K562 (cell line): ENCODE data around the gene DCXR. TPM values are rescaled to one million over a fixed set of nuclear protein-coding genes. Genes with fewer than 3 reads are reported as not detected.

Experiments used
- ATAC-seq: fragments of 200-7000 bp; cut with Tn5 transposase; 3 replicates; pipeline ENCODE4 v1.9.1; 2020; ENCODE audit warnings: moderate library complexity
- BruUV-seq: library from RNA; stranded (reverse); fragments of 400-500 nt; replicated peaks from 2 replicates; lab custom pipeline; 2021; lab: Mats Ljungman, UMichigan
- CTCF ChIA-PET: fragments of 300-600 bp; formaldehyde crosslinking; extraction: SDS; loops from one replicate; lab custom pipeline; 2021; ENCODE audit warnings: low intra/inter-chr PET ratio; lab: Yijun Ruan, JAX
- POLR2A ChIA-PET: fragments of 300-600, 350-650 bp; sonication (Branson Sonifier 250); formaldehyde crosslinking; extraction: SDS; loops from one replicate; lab custom pipeline; 2021; ENCODE audit warnings: antibody characterized with exemption, inconsistent platforms; lab: Yijun Ruan, JAX
- DNase-seq, 4 experiments: peaks; one replicate each; pipeline versions ENCODE4 v3.0.0 to v3.0.0-alpha.2; 2011 to 2018; ENCODE audit warnings: low spot score in 3 of 4, mixed read lengths in 3 of 4; ENCODE audit errors: extremely low read depth in 1 of 4
- FAIRE-seq: peaks from 2 replicates; lab custom pipeline; 2011; peaks lifted over from hg19 to GRCh38; lab: Jason Lieb, UNC
- H2AFZ ChIP-seq: 2 replicates; pipeline ENCODE4 v1.6.0; 2011; ENCODE audit warnings: low read depth, low read length, control low read depth, inconsistent platforms
- H3K27ac ChIP-seq: fragments of 200-600 bp; 3 replicates; pipeline ENCODE4 v1.8.0; 2011; ENCODE audit warnings: low read depth, mild to moderate bottlenecking, control low read depth, inconsistent platforms, low read length, moderate library complexity, mixed read lengths; ENCODE audit errors: extremely low read depth
- H3K27me3 ChIP-seq, 2 experiments: fragments of 300-600 bp in 1 of 2; 2 replicates in 1 of 2; 3 replicates in 1 of 2; pipeline versions ENCODE4 v1.6.0 to v1.8.0; 2011; ENCODE audit warnings: inconsistent platforms in 2 of 2, low read length in 2 of 2, mild to moderate bottlenecking in 1 of 2, mixed read lengths in 1 of 2, moderate library complexity in 1 of 2; ENCODE audit not compliant: control insufficient read depth in 2 of 2, insufficient read depth in 2 of 2
- H3K36me3 ChIP-seq: fragments of 300-600 bp; 3 replicates; pipeline ENCODE4 v1.8.0; 2011; ENCODE audit warnings: mild to moderate bottlenecking, low read length, inconsistent platforms; ENCODE audit not compliant: control insufficient read depth, insufficient read depth
- H3K4me1 ChIP-seq, 2 experiments: fragments of 200-600 bp in 1 of 2; replicated peaks in 1 of 2; 2 replicates in 1 of 2; 3 replicates in 1 of 2; pipeline versions ENCODE4 v1.5.1 to v1.8.0; 2011; ENCODE audit warnings: inconsistent platforms in 2 of 2, low read length in 2 of 2, mild to moderate bottlenecking in 1 of 2, mixed read lengths in 1 of 2, moderate library complexity in 1 of 2; ENCODE audit not compliant: control insufficient read depth in 2 of 2, insufficient read depth in 2 of 2
- H3K4me2 ChIP-seq: 2 replicates; pipeline ENCODE4 v1.6.1; 2011; ENCODE audit warnings: low read length, control low read depth, inconsistent platforms, mixed read lengths; ENCODE audit not compliant: insufficient read depth
- H3K4me3 ChIP-seq: fragments of 200-600 bp; sonication (generic), shearing (Covaris generic); 2 replicates; pipeline ENCODE4 v1.5.1; 2016; ENCODE audit warnings: control low read depth, inconsistent platforms
- H3K79me2 ChIP-seq: fragments of 200-600 bp; 3 replicates; pipeline ENCODE4 v1.8.0; 2011; ENCODE audit warnings: low read length, inconsistent platforms; ENCODE audit not compliant: control insufficient read depth, insufficient read depth
- H3K9ac ChIP-seq, 2 experiments: 2 replicates each; pipeline versions ENCODE4 v1.6.0 to v1.6.1; 2011; ENCODE audit warnings: low read depth in 2 of 2, low read length in 2 of 2, control low read depth in 1 of 2, inconsistent platforms in 1 of 2, mild to moderate bottlenecking in 1 of 2, mixed read lengths in 1 of 2; ENCODE audit not compliant: insufficient read depth in 1 of 2
- H3K9me1 ChIP-seq: one replicate; pipeline ENCODE4 v1.6.0; 2011; ENCODE audit warnings: inconsistent platforms, mild to moderate bottlenecking, low read length, moderate library complexity; ENCODE audit not compliant: control insufficient read depth, insufficient read depth
- H3K9me3 ChIP-seq: replicated peaks from 2 replicates; pipeline ENCODE4 v1.5.1; 2011; ENCODE audit warnings: low read depth, low read length, inconsistent platforms; ENCODE audit not compliant: control insufficient read depth, insufficient read depth
- H4K20me1 ChIP-seq: replicated peaks from 2 replicates; pipeline ENCODE4 v1.6.1; 2011; ENCODE audit warnings: low read length, inconsistent platforms, mixed read lengths; ENCODE audit not compliant: control insufficient read depth, insufficient read depth
- ELK1 ChIP-seq: sonication (generic); formaldehyde crosslinking; IDR thresholded peaks from 2 replicates; pipeline ENCODE4 v1.8.1; 2022; ENCODE audit warnings: missing genetic modification reagents
- FOXK1 ChIP-seq: sonication (generic); formaldehyde crosslinking; IDR thresholded peaks from 2 replicates; pipeline ENCODE4 v1.8.0; 2022; ENCODE audit warnings: missing genetic modification reagents, mild to moderate bottlenecking, borderline replicate concordance
- HSF4 ChIP-seq: fragments of 250-450 bp; sonication (Bioruptor Pico); IDR thresholded peaks from 2 replicates; pipeline ENCODE4 v2.1.2; 2022; ENCODE audit warnings: mild to moderate bottlenecking, moderate library complexity, borderline replicate concordance
- KAT8 ChIP-seq: fragments of 450-650 bp; IDR thresholded peaks from 2 replicates; pipeline ENCODE4 v1.6.1; 2016; ENCODE audit warnings: low read depth, mild to moderate bottlenecking
- PATZ1 ChIP-seq: fragments of 250-450 bp; sonication (Bioruptor Pico); IDR thresholded peaks from 2 replicates; pipeline ENCODE4 v1.5.0; 2020; ENCODE audit warnings: mild to moderate bottlenecking, borderline replicate concordance
- POU5F1 ChIP-seq: fragments of 150-350 bp; IDR thresholded peaks from 2 replicates; pipeline ENCODE4 v1.6.1; 2014; ENCODE audit warnings: borderline replicate concordance, low read length, low read depth, mild to moderate bottlenecking; ENCODE audit not compliant: partially characterized antibody
- RBFOX2 ChIP-seq: fragments of 200-400 bp; formaldehyde crosslinking; IDR thresholded peaks from 2 replicates; pipeline ENCODE4 v1.6.1; 2017; ENCODE audit warnings: low read depth, mild to moderate bottlenecking, low read length, moderate library complexity
- RBM34 ChIP-seq: fragments of 200-400 bp; formaldehyde crosslinking; IDR thresholded peaks from 2 replicates; pipeline ENCODE4 v1.6.1; 2018; ENCODE audit warnings: low read length, borderline replicate concordance; ENCODE audit not compliant: insufficient read depth
- TGIF2 ChIP-seq: sonication (generic); formaldehyde crosslinking; IDR thresholded peaks from 2 replicates; pipeline ENCODE4 v1.8.1; 2022; ENCODE audit warnings: mild to moderate bottlenecking, missing genetic modification reagents, moderate library complexity
- U2AF2 ChIP-seq: fragments of 200-400 bp; formaldehyde crosslinking; optimal IDR thresholded peaks from 2 replicates; pipeline ENCODE3; 2017; ENCODE audit warnings: low read depth, mild to moderate bottlenecking, low read length
- ZBTB12 ChIP-seq: fragments of 250-450 bp; sonication (Bioruptor Pico); IDR thresholded peaks from 2 replicates; pipeline ENCODE4 v1.4.0; 2020
- ZNF212 ChIP-seq: fragments of 450-650 bp; formaldehyde crosslinking; IDR thresholded peaks from 2 replicates; pipeline ENCODE4 v1.4.0; 2020; ENCODE audit warnings: mild to moderate bottlenecking
- ZNF277 ChIP-seq: fragments of 250-450 bp; sonication (Bioruptor Pico); IDR thresholded peaks from 2 replicates; pipeline ENCODE4 v1.8.0; 2022; ENCODE audit warnings: inconsistent platforms, mild to moderate bottlenecking, moderate library complexity, borderline replicate concordance
- WGBS: fragments of 100-300 bp; shearing (Covaris generic); methylation state at CpG from one replicate; pipeline ENCODE4 v1.1.6; 2016; ENCODE audit warnings: low coverage, mixed read lengths; ENCODE audit not compliant: insufficient coverage; ENCODE audit errors: missing lambda C conversion rate; 5-methylcytosine and 5-hydroxymethylcytosine counted together
- in situ Hi-C: fragments of 300-500 bp; cut with MboI; formaldehyde crosslinking; loops from 4 replicates; pipeline ENCODE4 v1.15.0; 2018; ENCODE audit warnings: inconsistent platforms, mixed read lengths
- intact Hi-C: fragments of 100-400 bp; cut with micrococcal nuclease; formaldehyde crosslinking; loops from 2 replicates; pipeline ENCODE4 v1.14.2; 2022
- polyA plus RNA-seq, 8 experiments: library from polyadenylated mRNA; depleted of rRNA in 4 of 8; stranded (reverse) in 5 of 8; unstranded in 3 of 8; fragments of >200 nt; fragmentation: Nextera tagmentation in 2 of 8; fragmentation: Illumina TruSeq in 1 of 8; extraction: Ambion mirVana in 2 of 8; extraction: Trizol in 1 of 8; gene quantifications; 2 replicates each; pipeline versions ENCODE4 v1.2.1 to v1.2.3, GENCODE V29; 2011 to 2014; ENCODE audit warnings: inconsistent platforms in 1 of 8, missing spikeins in 1 of 8
- total RNA-seq, 7 experiments: library from RNA; depleted of rRNA in 6 of 7; stranded (reverse); fragments of >200 nt in 6 of 7; fragmentation: Illumina TruSeq in 2 of 7; extraction: Trizol in 2 of 7; gene quantifications; 2 replicates each; pipeline versions ENCODE4 v1.2.1 to v1.2.3, GENCODE V29; 2011 to 2021; ENCODE audit warnings: low replicate concordance in 1 of 7

DCXR gene
- total and polyA plus RNA-seq, 9 of the 15 experiments (the other 6 are each of a cell fraction or from before 2014, with no cell fraction given) = 21.3 to 274 (median 156) TPM

- H3K9me1 ChIP-seq = peaks cover 3% of the 10 kb centered on the region
- CTCF ChIA-PET = no interaction called here
- no peak for DNase-seq
- ATAC-seq = no peak
- BruUV-seq = no TSS peak
- POLR2A ChIA-PET = interaction anchor here (0.9 kb wide), 1 partner anchor 283 kb away, joined by 4 read pairs; no protein-coding TSS in a partner anchor
- H3K36me3 ChIP-seq = no peaks in the 10 kb centered on the region; the same call in 2 of the 3 replicates
- 0 out of 2 replicates have a peak, but pooled peaks cover 4% of the 10 kb centered on the region for H4K20me1 ChIP-seq
- intact Hi-C loops (no loop called here), in situ Hi-C loops (no loop called here)
- peaks cover 0 to 83% of the 10 kb centered on the region in 2 experiments; a peak in 1 of 5 replicates for H3K4me1 ChIP-seq
- H3K79me2 ChIP-seq = no peaks in the 10 kb centered on the region
- no peak overlapping the region for H3K27ac ChIP-seq
- H3K27me3 ChIP-seq = no peaks in the 10 kb centered on the region
- no peak overlapping the region for H3K4me3 ChIP-seq
- H2AFZ ChIP-seq = no peak overlapping the region
- no peak overlapping the region for H3K9ac ChIP-seq
- FAIRE-seq = no peak
- no peaks in the 10 kb centered on the region for H3K9me3 ChIP-seq
- H3K4me2 ChIP-seq = no peak overlapping the region
- 84% methylated on average over 7 of the region's 15 CpGs for WGBS
- TF ChIP-seq ZNF277 (CRISPR knock-in tag) = no peak
- no peak for TF ChIP-seq ZNF212 (CRISPR knock-in tag)
- no peak for TF ChIP-seq PATZ1 (CRISPR knock-in tag)
- no peak for TF ChIP-seq RBFOX2
- no peak for TF ChIP-seq HSF4
- TF ChIP-seq RBM34 = no peak
- TF ChIP-seq POU5F1 = no peak
- no peak for TF ChIP-seq TGIF2 (CRISPR knock-in tag)
- TF ChIP-seq ZBTB12 (CRISPR knock-in tag) = no peak
- no peak for TF ChIP-seq KAT8
- TF ChIP-seq ELK1 = no peak
- TF ChIP-seq FOXK1 (CRISPR knock-in tag) = no peak
- TF ChIP-seq U2AF2 = no peak
Observed at GRCh38 chr17:82009413-82009812, 28.1 kb downstream of the DCXR start.
